SH-SY5Y (cell line): ENCODE results near the gene ADRA2C.

Source experiments
- GATA2 ChIP-seq: IDR thresholded peaks from 2 replicates; pipeline ENCODE4 v1.6.1; 2011; ENCODE audit warnings: mild to moderate bottlenecking, low read depth, low read length
- GATA3 ChIP-seq: IDR thresholded peaks from 2 replicates; pipeline ENCODE4 v1.6.1; 2011; ENCODE audit warnings: low read depth, mild to moderate bottlenecking, low read length, moderate library complexity

DNA sequence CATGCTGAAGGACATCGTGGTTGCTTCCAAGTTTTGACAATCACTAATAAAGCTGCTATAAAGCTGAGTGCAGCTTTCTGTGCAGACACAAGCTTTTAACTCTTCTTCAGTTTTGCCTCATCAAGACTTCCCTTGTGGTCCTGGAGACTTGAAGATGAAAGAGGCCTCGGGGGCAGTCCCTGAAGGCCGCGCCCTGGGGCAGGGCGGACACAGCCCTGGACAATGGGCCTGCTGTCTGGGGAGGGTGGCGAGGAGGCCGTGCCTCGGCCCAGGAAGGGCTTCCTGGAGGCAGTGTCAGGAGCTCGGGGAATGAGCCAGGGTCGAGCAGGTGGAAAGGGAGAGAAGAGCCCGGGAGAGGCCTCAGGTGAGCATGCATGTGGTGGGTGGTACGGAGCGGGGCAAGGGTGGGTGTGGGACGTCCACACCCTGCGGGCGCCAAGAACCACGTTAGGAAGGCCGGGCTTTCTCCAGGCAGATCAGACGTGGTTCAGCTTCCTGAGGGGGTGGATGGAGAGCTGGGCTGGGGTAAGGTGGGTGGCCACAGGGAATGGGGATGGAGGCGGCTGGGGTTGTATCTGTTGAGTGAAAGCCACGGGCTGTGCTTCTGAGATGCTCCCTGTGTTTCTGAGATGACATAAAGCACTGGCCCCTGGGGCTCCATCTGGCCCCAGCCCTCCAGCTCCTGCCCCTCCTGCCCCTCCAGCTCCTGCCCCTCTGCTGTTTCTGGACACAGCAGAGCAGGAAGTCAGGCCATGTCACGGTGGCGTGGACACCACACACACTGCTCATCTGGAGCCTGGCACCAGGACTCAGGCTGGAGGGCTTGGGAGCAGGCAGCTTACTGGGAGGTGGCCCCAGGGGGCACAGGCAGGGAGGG, 21.5 kb downstream of the ADRA2C start:
- no peak for TF ChIP-seq GATA3
- no peak for TF ChIP-seq GATA2
